GM21529 (cell line): ENCODE results near the gene CRYBB1.

Experiments
- ATAC-seq: cut with Tn5 transposase; IDR thresholded peaks from one replicate; pipeline ENCODE4 v1.9.1; 2021; ENCODE audit not compliant: unreplicated experiment

CRYBB1 gene

DNA sequence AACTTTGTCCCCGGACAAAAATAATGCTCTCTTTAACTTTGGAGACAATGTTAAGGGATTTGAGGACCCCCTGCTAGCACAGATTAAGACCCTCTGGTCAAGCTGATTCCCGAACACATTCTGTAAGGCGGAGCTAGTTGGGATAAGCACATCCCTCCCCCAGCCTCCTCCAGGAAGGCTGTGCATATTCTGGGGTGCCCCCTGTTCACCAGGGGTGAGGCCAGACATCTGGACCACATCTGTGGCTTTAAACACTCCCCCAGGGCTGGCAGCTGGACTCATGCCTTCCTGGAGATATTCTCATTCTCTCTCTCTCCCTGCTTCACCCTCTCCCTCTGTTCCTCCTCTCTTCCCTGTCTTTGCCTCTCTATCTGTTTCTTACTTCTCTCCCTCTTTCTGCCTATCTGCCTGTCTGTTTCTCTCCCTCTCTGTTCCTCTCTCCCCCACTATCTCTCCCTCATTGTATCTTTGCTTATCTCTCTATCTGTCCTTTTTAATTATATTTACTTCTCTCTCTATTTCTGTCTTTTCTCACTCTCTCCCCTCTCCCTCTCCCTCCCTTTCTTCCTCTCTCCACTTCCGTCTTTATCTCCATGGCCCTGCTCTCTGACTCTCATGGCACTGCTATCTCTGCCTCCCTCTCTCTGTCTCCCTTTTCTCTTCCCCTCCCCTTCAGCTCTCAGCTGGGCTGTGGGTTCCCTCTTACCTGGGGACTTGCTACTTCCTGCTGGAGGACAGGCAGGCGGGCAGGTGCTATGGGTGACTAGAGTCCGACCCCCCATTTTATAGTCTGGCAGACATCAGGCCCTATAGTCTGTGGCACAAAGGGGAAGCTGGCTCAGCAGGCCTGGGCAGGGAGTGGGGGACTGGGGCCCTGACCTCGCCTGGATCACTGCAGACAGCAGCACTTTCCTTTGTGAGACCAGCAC, at the start of gene CRYBB1:
Gene CRYBB1, minus strand, starts transcription at position 757 of the 929 bp plus-strand sequence. CDS start 1,708 bp downstream, outside the sequence.
- ATAC-seq: no peak

DNA sequence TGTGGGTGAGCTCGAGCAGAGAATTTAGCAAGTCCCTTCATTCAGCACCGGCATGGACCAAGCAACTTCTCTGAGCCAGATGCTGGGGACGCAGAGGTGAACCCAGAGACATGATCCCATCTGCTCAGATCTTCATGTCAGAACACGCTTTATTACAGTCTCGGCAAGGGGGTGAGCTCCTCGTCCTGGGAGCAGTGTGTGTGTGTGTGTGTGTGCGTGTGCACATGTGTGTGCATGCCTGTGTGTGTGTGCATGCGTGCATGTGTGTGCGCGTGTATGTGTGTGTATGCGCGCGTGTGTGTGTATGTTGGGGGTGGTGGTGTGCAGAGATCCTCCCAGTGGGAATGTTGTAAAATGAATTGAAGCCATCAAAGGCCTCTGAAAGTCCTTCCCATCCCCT, 49.3 kb upstream of the CRYBB1 start:
- ATAC-seq: no peak

DNA sequence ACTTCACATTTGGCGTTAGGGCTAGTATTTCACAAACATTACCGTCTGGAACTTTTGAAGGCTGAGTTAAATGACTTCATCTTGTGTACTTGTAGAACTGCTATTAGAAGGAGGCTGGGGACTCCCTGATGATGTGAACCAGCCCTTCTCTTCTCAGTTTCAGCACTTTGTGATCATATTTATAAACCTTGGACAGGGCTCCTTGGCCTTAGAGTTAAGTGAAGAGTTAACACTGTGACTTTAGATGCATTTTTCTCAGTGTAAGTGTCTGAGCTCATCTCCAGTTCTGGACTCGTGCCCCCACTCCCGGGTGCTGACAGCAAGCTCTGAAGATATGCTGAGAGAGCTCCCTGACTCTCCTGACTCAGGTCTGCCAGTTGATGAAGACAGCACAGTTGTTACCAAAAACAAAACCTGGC, 48.0 kb upstream of the CRYBB1 start:
- peak; percentile 33 for ATAC-seq

DNA sequence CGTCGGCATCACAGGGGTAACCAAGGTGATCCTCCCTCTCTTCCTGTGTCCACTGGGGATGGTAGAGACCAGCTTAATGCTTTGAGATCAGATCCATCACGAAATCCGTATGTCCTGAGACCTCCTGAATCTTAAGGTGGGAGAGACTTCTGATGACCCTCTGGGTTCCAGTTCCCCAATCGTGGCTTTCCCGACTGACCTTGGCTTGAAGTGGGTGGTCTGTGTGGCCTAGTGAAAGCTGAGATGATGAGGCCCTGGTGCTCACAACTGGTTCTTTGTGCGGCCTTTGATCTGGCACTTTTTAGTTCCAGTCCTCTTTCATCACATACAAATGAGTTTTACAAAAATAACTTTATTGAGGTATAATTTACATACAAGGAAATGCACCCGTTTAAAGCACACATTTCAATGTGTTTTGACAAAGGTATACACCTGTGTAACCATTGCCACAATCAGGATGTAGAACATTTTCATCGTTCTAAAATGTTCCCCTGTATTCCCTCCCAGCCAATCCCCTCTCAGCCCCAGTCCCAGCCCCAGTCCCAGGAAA, 45.6 kb upstream of the CRYBB1 start:
- ATAC-seq: no peak

DNA sequence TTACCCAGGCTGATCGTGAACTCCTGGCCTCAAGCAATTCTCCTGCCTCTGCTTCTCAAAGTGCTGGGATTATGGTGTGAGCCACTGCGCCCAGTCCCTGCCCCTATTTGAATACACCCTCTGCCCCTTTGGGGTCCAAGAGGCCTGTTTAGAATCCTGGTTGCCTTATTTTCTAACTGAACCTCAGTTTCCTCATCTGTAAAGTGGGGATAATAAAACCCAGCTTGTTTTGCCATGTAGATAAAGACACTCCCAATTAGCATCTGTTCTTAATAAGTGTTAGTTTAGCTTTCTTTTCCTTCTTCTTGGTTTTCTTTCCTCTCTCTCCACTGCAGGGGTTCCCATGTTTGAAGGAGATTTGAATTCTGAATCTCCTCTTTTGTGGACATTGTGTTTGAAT, 44.3 kb upstream of the CRYBB1 start:
- no peak for ATAC-seq

DNA sequence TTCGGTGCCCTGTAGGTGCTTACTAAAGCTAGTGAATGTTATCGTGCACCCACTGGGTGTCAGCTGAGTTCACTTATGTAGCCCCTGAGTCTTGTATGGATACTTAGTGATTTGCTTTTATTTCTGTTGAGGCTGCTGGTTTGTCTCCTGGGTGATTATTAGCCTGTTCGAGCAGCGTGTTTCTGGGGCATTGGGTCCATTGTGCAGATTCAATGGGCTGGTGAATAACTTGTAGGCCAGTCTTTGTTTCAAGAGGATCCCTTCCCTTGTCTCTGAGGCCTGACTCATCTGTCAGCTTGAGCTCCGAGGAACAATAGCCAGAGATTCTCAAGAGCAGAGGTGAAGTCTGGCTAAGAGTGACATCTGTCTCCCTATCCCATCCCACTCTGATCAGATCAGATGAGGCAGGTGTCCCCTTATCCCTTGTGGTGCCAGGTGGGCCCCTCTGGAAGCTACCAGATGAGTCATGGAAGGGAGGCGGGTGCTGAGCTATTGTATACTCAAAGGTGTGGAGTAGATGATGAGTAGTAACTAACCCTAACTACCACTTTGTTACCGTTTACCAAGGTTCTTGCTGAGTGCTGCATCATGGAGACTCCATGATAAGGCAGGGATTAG, 43.2 kb upstream of the CRYBB1 start:
- no peak for ATAC-seq

DNA sequence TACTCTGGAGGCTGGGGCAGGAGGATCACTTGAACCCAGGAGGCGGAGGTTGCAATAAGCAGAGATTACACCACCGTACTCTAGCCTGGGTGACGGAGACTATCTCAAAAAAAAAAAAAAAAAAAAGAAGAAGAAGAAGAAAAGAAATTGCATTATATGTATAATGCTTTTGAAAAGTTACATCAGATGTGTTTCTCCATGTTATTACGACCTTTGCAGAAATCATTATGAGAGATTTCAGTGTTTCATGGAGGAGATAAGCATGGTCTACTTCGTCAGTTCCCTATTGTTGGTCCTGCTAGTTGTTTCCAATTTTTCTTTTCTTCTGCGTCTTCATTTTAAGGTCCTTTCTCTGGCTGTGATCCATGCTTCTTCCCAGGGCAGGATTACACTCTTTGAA, 42.5 kb upstream of the CRYBB1 start:
- no peak for ATAC-seq

DNA sequence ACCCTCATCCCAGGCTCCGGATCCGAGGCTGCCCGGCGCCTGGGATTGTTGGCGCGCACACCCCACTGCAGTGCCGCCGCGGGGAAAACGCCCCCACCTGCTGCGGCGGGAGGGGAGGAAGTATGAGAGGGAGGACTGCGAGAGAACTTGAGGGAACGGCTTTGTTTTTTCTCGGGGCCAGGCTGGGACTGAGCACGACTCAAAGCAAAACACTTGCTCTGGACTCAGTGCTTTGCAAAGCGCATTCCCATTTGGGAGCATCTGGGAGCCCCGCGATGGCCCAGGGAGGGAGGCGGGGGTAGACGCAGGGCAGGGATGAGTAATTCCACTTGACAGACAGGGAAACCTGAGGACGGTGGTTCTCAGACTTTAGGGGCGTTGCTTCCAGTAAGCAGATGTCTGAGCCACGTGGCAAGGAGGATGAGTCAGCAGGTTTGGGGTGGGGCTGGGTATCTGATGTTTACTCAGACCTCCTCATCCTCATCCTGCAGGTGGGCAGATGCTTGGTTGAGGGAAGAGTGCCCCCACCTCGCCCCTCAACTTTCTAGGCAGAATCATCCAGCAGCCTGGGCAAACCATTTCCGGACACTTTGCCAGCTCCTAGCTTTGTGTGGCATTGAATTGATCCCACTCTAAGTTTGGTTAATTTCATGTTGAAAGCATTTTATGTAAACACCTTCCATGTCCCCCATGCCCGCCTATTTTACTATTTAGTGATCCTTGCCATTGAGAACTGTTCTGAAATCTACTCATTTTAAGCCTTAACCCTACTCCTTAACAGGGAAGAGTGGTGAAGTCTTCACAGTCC, 41.0 kb upstream of the CRYBB1 start:
- ATAC-seq: no peak

DNA sequence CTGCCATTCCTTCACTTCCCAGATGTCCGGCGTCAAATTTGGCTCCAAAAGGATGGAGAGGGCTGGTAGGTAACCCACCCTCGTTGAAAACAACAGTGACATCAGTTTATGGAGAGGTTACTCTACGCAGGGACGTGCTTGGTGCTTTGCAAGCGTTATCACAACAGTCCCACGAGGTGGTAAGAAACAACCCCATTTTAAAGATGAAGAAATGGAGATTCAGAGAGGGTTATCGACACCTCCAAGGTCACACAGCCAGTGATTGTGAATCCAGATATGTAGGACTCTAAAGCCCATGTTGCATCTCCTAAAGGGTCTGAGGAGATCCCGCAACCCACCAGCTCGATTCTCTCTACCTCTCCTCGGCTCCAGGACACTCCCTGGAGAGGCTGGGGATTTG, 40.3 kb upstream of the CRYBB1 start:
- ATAC-seq: no peak

DNA sequence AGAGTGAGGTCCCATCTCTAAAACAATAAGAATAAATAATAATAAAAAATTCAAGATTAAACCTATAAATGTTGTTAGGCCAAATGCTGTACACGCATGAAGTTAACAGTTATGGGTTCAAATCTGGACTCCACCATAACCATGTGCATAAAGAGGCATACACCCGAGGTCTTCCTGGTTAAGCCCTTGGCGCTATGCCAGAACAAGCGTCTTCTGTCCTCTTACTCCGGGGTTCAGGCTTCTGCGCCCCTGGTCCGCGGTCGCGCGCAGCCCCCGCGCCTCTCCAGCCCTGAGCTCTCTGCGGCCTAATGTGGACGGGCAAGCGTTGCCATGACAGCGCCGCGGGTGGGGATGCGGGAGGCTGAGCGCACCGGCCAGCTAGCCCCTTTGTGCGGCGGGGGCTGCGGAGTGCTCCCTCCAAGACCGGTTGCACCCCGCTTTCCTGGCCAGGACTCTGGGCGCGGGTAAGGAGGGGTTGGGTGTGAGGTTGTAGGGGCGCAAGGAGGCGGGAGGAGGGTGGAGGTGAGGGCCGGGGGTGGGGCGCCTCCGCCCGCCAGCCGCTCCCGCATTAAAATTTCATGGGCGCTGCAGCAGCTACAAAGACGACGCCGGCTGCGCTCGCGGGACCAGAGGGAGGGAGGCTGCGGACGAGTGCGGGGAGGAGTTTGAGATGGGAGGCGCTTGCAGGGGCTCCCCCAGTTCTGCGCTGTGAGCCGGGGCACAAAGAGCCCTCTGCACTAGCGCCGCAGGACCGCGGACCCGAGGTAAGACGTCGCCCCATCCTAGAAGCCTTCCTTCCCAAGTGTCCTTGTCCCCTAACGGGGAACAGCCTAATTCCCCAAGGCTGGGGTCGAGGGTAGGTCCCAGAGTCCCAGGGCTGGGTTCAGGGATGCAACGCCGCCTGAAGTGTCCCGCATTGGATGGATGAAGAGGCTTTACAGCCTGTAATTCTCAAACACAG, 39.3 kb upstream of the CRYBB1 start, which contains the start of gene MIAT:
Gene MIAT, plus strand, starts transcription at position 698 of the 961 bp plus-strand sequence.
- ATAC-seq: peak; percentile 53

DNA sequence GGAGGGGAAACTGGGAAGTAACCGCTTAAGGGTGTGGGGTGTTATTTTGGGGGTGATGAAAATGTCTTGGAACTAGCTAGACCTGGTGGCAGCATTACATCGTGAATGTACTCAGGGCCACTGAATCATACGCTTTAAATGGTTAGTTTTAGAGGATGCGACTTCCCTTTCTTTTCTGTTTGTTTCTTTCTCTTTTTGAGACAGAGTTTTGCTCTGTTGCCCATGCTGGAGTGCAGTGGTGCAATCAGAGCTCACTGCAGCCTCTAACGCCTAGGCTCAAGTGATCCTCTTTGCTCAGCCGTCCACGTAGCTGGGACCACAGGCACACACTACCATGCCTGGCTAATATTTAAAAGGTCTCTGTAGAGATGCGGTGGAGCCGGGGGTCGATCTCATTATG, 34.0 kb upstream of the CRYBB1 start:
- ATAC-seq: no peak

DNA sequence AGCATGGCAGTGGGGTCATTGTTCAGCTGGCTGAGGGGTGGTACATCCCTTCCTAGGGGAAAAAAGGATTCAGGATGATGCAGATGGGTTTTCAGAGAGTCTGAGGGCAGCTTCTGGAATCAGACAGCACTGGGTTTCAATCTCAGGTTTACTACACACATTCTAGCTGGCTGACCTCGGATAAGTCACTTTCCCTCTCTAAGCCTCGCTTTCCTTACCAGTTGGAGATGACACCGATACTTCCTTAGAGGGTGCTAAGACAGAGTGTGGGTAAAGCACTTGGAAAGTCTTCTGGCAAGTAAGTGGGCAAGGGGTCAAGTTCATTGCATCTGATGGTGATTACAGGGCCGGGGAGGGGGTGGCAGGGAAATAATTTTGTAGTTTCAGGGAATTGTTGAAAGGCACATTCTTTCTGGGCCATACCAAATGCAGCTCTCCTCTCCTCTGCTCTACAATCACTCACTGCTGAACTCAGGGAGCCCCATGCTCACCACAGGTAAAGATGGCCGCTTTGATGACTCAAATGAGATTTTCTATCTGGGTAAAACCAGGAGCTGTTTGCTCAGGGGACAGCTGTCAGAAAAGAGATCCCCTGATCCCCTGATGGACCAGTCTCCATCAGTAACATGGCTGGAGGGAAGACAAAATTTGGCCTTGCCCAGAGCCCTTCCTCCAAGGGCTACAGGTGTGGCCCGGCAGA, 33.0 kb upstream of the CRYBB1 start:
- ATAC-seq: no peak

DNA sequence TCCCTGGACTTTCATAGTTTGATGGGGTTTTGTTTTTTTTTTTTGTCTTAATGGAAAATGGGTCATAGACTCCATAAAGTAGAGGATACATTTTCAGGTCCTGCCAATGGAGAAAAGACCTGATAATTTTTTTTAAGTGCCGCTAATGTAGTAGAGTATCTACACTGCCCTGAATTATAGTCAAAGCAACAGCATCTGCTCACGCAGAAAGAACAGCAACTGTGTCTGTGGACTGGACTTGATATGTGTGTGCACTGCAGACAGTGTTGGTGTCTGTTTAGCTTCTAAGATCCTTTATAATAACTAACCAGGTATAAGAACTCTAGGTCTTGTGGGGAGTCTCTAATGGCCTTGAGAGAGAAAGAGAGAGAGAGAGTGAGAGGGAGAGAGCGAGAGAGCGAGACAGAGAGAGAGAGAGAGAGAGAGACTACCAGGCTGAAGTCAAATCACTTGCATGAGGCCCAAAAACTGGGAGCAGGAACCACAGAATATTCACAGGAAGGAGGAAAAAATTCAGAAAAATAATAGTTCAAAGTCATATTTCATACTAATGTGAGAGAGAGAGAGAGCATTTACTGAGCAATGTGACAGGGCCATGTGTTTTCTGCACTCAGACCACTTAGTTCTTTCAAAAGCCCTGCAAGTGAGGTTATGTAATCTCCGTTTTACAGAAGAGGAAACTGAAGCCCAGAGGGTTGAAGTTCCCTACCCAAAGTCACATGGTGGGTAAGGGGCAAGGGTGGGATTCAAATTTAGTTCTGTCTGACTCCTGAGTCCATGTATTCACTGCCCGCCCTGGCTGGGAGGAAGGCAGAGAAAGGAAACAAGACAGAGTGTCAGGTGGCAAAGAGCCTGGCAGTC, 30.9 kb upstream of the CRYBB1 start:
- ATAC-seq: no peak

DNA sequence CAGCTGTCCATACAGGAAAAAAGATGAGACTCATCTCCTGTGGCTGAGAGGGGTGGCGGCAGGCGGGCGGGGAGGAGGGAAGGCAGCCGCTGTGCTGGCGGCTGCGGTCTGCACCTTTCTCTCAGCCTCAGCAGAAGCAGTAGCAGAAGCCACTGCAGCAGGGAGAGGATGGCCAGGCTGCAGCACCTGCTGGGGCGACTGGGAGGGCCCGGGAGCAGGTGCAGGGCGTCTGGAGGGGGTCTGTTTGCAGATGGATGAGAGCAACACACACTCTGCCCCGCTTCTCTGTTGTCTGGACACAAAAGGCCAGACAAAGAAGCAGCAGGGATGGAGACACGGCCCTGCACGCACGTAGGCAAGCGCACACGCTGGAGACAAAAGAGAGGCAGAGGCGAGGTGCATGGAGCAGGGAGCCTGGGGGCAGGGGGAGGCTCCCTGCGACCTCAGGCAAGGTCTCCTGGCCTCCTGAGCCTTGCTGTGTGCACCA, 30.2 kb upstream of the CRYBB1 start:
- ATAC-seq: no peak

DNA sequence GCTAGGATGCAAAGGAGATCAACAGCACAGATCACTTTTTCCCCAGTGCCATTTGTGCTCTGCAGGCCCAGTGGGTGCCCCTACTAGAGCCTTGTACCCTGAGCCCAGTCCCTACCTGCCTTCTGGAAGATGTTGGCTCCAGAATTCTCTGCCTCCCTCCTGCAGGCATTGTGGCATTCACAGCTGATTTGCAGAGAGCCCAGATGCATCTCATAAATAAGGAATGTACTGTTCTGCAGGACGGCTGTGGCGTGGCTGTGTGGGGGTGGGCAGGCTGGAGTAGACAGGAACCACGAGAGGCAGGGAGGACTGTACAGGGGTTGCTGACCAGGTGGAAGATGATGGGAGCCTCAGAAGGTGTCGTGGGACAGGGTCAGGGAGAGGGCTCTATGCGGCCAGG, 28.3 kb upstream of the CRYBB1 start:
- ATAC-seq: no peak

DNA sequence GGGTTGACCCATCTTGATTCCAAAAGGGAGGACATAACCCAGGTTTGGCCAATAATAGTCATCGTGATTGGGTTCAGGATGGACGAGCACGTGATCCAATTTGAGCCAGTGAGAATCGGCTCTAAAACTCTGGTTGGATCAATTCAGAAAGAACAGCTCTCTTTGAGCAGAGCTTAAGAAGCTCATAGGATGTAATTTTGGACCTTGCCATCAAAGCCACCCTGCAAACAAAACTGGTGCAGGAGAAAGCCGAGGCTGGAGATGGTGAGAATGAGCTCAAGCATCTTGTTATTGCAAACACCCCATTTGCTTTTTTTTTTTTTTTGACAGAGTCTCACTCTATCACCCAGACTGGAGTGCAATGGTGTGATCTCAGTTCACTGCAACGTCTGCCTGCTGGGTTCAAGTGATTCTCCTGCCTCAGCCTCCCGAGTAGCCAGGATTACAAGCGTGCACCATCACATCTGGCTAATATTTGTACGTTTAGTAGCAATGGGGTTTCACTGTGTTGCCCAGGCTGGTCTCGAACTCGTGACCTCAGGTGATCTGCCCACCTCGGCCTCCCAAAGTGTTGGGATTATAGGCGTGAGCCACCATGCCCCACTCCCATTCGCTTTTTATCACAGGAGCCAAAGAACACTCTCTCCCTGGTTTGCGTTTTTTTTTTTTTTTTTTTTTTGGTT, 25.7 kb upstream of the CRYBB1 start:
- ATAC-seq: no peak

DNA sequence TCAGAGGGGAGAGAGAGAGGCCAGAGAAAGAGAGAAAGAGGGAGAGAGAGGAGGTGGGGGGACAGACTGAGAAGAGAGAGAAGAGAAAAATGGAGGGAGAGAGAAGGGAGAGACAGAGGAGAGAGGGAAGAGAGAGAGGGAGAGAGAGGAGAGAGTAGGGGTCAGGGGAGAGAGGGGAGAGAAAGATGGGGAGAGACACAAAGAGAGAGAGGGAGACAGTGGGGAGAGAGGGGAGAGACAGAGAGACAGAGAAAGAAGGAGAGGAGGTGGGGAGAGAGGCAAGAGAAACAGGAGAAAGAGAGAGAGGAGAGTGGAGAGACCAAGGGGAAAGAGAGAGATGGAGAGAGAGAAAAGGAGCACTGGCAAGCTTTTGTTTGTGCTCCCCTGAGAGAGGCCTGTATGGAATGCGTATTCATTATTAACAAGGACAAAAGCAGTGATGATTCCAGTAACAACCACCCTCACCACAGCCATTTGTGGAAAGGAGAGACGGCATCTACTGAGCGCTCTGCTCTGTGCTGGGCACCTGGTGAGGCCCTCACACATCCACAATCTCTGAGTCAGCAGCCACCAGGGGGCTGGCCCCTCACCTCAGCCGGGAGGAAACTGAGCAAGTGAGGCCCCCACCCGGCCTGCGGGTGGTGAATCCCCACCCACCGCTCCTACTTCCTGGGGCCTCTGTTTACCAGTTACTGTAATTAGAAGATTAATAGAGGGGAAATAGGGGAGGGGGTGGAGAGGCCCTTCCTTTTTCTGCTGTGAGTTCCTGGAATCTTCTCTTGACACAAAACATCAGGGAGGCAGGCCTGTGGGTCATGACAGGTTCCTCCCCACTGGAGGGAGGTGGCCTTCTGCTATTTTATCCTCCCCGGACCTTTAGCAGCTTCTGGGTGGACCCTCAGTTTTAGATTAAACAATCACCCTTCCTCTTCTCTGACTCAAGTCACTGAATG, 24.9 kb upstream of the CRYBB1 start:
- no peak for ATAC-seq
